ENCODE measurements around the gene SPART. TPM values are rescaled to one million over a fixed set of nuclear protein-coding genes. Genes with fewer than 3 reads are reported as not detected.

Gene SPART
- polyA plus RNA-seq, 1 of the 3 experiments (the other 2 are of a cell fraction): 4.8 TPM

DNA sequence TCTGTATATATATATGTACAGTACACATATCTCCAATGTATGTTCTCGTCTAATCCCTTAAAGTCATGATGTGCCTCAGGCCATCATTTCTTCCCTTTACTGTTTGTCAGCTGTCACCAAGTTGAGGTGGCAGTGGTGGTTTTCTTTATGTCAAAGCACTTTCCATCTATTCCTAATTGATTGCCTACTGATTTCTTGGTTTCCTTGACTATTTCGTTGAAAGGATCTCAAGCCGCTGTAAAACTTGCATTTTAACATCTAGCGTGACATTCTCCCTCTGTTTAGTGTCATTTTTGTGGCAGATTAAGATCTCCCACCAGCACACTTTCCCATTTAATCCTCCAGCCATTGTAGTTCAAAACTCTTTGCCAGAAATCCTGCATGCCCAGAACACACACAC is 25.0 kb upstream of the SPART start:
- WGBS (ENCODE audit: low lambda C conversion rate): 63% methylated on average over 4 of the region's 4 CpGs
- no peak for TF ChIP-seq NFIC (IDR thresholded peaks at IDR 0.05; ENCODE audit: borderline replicate concordance)
- no peak for TF ChIP-seq SIN3A (IDR thresholded peaks at IDR 0.05; ENCODE audit: borderline replicate concordance, low read depth, low read length)
- no peak for TF ChIP-seq FOXM1 (IDR thresholded peaks at IDR 0.05; ENCODE audit: low read depth)
- Histone ChIP-seq H3K9me2 (no peaks in the 10 kb centered on the region), H3K27me3 (ENCODE audit: insufficient read depth) (no peaks in the 10 kb centered on the region; the same call in 1 of the 2 replicates), H3K4me1 (ENCODE audit: control insufficient read depth in 1 of 2, insufficient read depth in 2 of 2, low read depth in 1 of 2, low read length in 1 of 2) (no peaks in the 10 kb centered on the region), H3K4me3 (ENCODE audit: low read depth in 2 of 2, low read length in 1 of 2) (no peak overlapping the region), H3K36me3 (replicated peaks in 1 of 2; ENCODE audit: control insufficient read depth in 1 of 2, insufficient read depth in 2 of 2, low read length in 1 of 2) (no peaks in the 10 kb centered on the region), H3K9me3 (no peaks in the 10 kb centered on the region), H3K9ac (no peak overlapping the region), H3F3A (replicated peaks; ENCODE audit: insufficient read depth) (no peaks in the 10 kb centered on the region), H2AFZ (ENCODE audit: low read depth) (no peak overlapping the region), H3K4me2 (no peak overlapping the region), H3K27ac (ENCODE audit: low read depth in 2 of 2, low read length in 1 of 2) (no peak overlapping the region), H3K79me2 (ENCODE audit: insufficient read depth) (no peaks in the 10 kb centered on the region), H4K20me1 (ENCODE audit: insufficient read depth) (no peaks in the 10 kb centered on the region)
- ChIA-PET CTCF (interaction anchor here (0.8 kb wide), 1 partner anchor 392 kb away, joined by 3 read pairs; no protein-coding TSS in a partner anchor), POLR2A (no interaction called here)
- no peak for DNase-seq

DNA sequence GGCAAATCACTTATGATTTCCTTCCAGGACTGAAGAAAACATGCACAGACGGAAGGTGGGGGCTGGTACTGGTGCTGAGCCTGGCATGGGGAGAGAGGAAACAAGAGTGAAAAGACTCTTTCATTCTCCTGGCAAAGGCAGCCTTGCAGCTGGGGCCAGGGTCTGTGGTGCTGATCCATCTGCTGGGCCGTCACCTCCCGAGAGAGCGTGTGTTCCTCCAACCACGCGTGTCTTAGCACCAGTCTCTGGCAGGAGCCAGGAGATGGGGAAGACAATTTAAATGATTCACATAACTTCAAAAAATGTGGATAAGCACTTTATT is 23.9 kb upstream of the SPART start:
- POLR2A ChIA-PET: no interaction called here
- no peaks in the 10 kb centered on the region; the same call in 1 of the 2 replicates for H3K27me3 ChIP-seq (ENCODE audit: insufficient read depth)

More for the DNA sequence above, 23.9 kb upstream of the SPART start:
- Histone ChIP-seq H3K9ac (no peak overlapping the region), H3K79me2 (ENCODE audit: insufficient read depth) (no peaks in the 10 kb centered on the region), H3K4me3 (ENCODE audit: low read depth in 2 of 2, low read length in 1 of 2) (no peak overlapping the region), H4K20me1 (ENCODE audit: insufficient read depth) (no peaks in the 10 kb centered on the region), H3K9me2 (no peaks in the 10 kb centered on the region), H3K4me1 (ENCODE audit: control insufficient read depth in 1 of 2, insufficient read depth in 2 of 2, low read depth in 1 of 2, low read length in 1 of 2) (no peaks in the 10 kb centered on the region), H3F3A (replicated peaks; ENCODE audit: insufficient read depth) (no peaks in the 10 kb centered on the region), H3K4me2 (no peak overlapping the region), H2AFZ (ENCODE audit: low read depth) (no peak overlapping the region), H3K9me3 (no peaks in the 10 kb centered on the region), H3K36me3 (replicated peaks in 1 of 2; ENCODE audit: control insufficient read depth in 1 of 2, insufficient read depth in 2 of 2, low read length in 1 of 2) (no peaks in the 10 kb centered on the region), H3K27ac (ENCODE audit: low read depth in 2 of 2, low read length in 1 of 2) (no peak overlapping the region)
- 92% methylated on average over 6 of the region's 6 CpGs for WGBS (ENCODE audit: low lambda C conversion rate)
- no peak for DNase-seq
- CTCF ChIA-PET: interaction anchor here (0.8 to 1.9 kb wide), 3 partner anchors 23 to 391 kb away, joined by 3 to 5 read pairs (median 4); no protein-coding TSS in a partner anchor
- TF ChIP-seq NRF1 (IDR thresholded peaks at IDR 0.05; ENCODE audit: low read depth, low read length) (no peak), YY1 (IDR thresholded peaks at IDR 0.05; ENCODE audit: low read depth) (no peak), TAF1 (IDR thresholded peaks at IDR 0.05; ENCODE audit: borderline replicate concordance, low read depth, low read length) (no peak), POLR2AphosphoS5 (IDR thresholded peaks at IDR 0.05; ENCODE audit: low read depth, low read length) (no peak), GATA2 (CRISPR knock-in tag; IDR thresholded peaks at IDR 0.05) (no peak), CHD2 (IDR thresholded peaks at IDR 0.05; ENCODE audit: low read length, partially characterized antibody) (no peak), RXRA (IDR thresholded peaks at IDR 0.05; ENCODE audit: borderline replicate concordance, low read depth) (no peak), EP300 (IDR thresholded peaks at IDR 0.05; ENCODE audit: borderline replicate concordance in 1 of 2, low read depth in 1 of 2, low read length in 1 of 2) (no peak), GABPA (IDR thresholded peaks at IDR 0.05; ENCODE audit: low read depth) (no peak)
- TF ChIP-seq, protein P1, sequence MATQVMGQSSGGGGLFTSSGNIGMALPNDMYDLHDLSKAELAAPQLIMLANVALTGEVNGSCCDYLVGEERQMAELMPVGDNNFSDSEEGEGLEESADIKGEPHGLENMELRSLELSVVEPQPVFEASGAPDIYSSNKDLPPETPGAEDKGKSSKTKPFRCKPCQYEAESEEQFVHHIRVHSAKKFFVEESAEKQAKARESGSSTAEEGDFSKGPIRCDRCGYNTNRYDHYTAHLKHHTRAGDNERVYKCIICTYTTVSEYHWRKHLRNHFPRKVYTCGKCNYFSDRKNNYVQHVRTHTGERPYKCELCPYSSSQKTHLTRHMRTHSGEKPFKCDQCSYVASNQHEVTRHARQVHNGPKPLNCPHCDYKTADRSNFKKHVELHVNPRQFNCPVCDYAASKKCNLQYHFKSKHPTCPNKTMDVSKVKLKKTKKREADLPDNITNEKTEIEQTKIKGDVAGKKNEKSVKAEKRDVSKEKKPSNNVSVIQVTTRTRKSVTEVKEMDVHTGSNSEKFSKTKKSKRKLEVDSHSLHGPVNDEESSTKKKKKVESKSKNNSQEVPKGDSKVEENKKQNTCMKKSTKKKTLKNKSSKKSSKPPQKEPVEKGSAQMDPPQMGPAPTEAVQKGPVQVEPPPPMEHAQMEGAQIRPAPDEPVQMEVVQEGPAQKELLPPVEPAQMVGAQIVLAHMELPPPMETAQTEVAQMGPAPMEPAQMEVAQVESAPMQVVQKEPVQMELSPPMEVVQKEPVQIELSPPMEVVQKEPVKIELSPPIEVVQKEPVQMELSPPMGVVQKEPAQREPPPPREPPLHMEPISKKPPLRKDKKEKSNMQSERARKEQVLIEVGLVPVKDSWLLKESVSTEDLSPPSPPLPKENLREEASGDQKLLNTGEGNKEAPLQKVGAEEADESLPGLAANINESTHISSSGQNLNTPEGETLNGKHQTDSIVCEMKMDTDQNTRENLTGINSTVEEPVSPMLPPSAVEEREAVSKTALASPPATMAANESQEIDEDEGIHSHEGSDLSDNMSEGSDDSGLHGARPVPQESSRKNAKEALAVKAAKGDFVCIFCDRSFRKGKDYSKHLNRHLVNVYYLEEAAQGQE (IDR thresholded peaks at IDR 0.05; ENCODE audit: low read depth, low read length): no peak
- TF ChIP-seq, protein P2, sequence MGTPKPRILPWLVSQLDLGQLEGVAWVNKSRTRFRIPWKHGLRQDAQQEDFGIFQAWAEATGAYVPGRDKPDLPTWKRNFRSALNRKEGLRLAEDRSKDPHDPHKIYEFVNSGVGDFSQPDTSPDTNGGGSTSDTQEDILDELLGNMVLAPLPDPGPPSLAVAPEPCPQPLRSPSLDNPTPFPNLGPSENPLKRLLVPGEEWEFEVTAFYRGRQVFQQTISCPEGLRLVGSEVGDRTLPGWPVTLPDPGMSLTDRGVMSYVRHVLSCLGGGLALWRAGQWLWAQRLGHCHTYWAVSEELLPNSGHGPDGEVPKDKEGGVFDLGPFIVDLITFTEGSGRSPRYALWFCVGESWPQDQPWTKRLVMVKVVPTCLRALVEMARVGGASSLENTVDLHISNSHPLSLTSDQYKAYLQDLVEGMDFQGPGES (IDR thresholded peaks at IDR 0.05; ENCODE audit: low read depth, low read length): no peak
- TF ChIP-seq, protein P3, sequence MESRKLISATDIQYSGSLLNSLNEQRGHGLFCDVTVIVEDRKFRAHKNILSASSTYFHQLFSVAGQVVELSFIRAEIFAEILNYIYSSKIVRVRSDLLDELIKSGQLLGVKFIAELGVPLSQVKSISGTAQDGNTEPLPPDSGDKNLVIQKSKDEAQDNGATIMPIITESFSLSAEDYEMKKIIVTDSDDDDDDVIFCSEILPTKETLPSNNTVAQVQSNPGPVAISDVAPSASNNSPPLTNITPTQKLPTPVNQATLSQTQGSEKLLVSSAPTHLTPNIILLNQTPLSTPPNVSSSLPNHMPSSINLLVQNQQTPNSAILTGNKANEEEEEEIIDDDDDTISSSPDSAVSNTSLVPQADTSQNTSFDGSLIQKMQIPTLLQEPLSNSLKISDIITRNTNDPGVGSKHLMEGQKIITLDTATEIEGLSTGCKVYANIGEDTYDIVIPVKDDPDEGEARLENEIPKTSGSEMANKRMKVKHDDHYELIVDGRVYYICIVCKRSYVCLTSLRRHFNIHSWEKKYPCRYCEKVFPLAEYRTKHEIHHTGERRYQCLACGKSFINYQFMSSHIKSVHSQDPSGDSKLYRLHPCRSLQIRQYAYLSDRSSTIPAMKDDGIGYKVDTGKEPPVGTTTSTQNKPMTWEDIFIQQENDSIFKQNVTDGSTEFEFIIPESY (IDR thresholded peaks at IDR 0.05; ENCODE audit: borderline replicate concordance, low read depth): no peak

Measured in SK-N-SH (cell line).